HepG2 (cell line): ENCODE data around the gene RTEL1. TPM values are rescaled to one million over a fixed set of nuclear protein-coding genes. Genes with fewer than 3 reads are reported as not detected.

Source experiments
- CBX1 ChIP-seq: IDR thresholded peaks from one replicate; pipeline ENCODE4 v1.6.1; 2016; ENCODE audit warnings: antibody characterized with exemption, low read depth
- EP300 ChIP-seq, 3 experiments: sonication (generic) in 1 of 3; formaldehyde crosslinking in 1 of 3; IDR thresholded peaks; 2 replicates each; pipeline versions ENCODE4 v1.5.1 to v1.6.1; 2011 to 2020; ENCODE audit warnings: low read depth in 2 of 3, low read length in 2 of 3, borderline replicate concordance in 1 of 3, improper control_type of control experiment in 1 of 3, mild to moderate bottlenecking in 1 of 3, missing genetic modification reagents in 1 of 3, moderate library complexity in 1 of 3
- MBNL3 ChIP-seq: fragments of 250-450 bp; sonication (Bioruptor Pico); conservative IDR thresholded peaks from 2 replicates; pipeline ENCODE4 v1.8.0; 2022; ENCODE audit warnings: mild to moderate bottlenecking, inconsistent platforms
- MYPOP ChIP-seq: sonication (generic); formaldehyde crosslinking; IDR thresholded peaks from 2 replicates; pipeline ENCODE4 v1.8.1; 2023; ENCODE audit warnings: mild to moderate bottlenecking, moderate library complexity, missing genetic modification reagents
- NCOR1 ChIP-seq: fragments of 200-600 bp; sonication (generic); IDR thresholded peaks from 2 replicates; pipeline ENCODE4 v1.7.0; 2017; ENCODE audit warnings: antibody characterized with exemption, low read length, borderline replicate concordance
- NFYC ChIP-seq: IDR thresholded peaks from 2 replicates; pipeline ENCODE4 v1.6.1; 2016; ENCODE audit warnings: missing genetic modification reagents, missing compliant biosample characterization
- NR3C1 ChIP-seq: sonication (generic); formaldehyde crosslinking; IDR thresholded peaks from 2 replicates; pipeline ENCODE4 v1.4.0; 2020; ENCODE audit warnings: missing genetic modification reagents
- RERE ChIP-seq: IDR thresholded peaks from 2 replicates; pipeline ENCODE4 v1.6.1; 2016; ENCODE audit warnings: low read depth, missing genetic modification reagents, missing compliant biosample characterization
- TBX2 ChIP-seq: sonication (generic); formaldehyde crosslinking; IDR thresholded peaks from 2 replicates; pipeline ENCODE4 v1.5.0; 2020; ENCODE audit warnings: missing genetic modification reagents, mild to moderate bottlenecking, borderline replicate concordance
- TEF ChIP-seq: sonication (generic); formaldehyde crosslinking; IDR thresholded peaks from 2 replicates; pipeline ENCODE4 v1.5.0; 2020; ENCODE audit warnings: missing genetic modification reagents
- TFDP2 ChIP-seq: sonication (generic); formaldehyde crosslinking; IDR thresholded peaks from 2 replicates; pipeline ENCODE4 v1.4.0; 2020; ENCODE audit warnings: missing genetic modification reagents
- ZBTB33 ChIP-seq: sonication (generic); formaldehyde crosslinking; IDR thresholded peaks from 2 replicates; pipeline ENCODE4 v1.4.0; 2020; ENCODE audit warnings: missing genetic modification reagents
- ZNF143 ChIP-seq: sonication (generic); formaldehyde crosslinking; IDR thresholded peaks from 2 replicates; pipeline ENCODE4 v1.4.0; 2020; ENCODE audit warnings: missing genetic modification reagents
- ZNF337 ChIP-seq: sonication (generic); formaldehyde crosslinking; IDR thresholded peaks from 2 replicates; pipeline ENCODE4 v1.5.1; 2020; ENCODE audit warnings: missing genetic modification reagents, low read depth, mild to moderate bottlenecking, borderline replicate concordance
- ZNF367 ChIP-seq: sonication (generic); formaldehyde crosslinking; IDR thresholded peaks from 2 replicates; pipeline ENCODE4 v1.4.0; 2020; ENCODE audit warnings: missing genetic modification reagents, borderline replicate concordance
- ZNF383 ChIP-seq: sonication (generic); formaldehyde crosslinking; IDR thresholded peaks from 2 replicates; pipeline ENCODE4 v1.4.0; 2020; ENCODE audit warnings: missing genetic modification reagents, mild to moderate bottlenecking, borderline replicate concordance
- ZNF772 ChIP-seq: sonication (generic); formaldehyde crosslinking; IDR thresholded peaks from 2 replicates; pipeline ENCODE4 v1.5.0; 2020; ENCODE audit warnings: mild to moderate bottlenecking, missing genetic modification reagents
- polyA plus RNA-seq, 8 experiments: library from polyadenylated mRNA; depleted of rRNA in 3 of 8; stranded (reverse) in 7 of 8; unstranded in 1 of 8; fragments of >200 nt; fragmentation: Illumina TruSeq in 4 of 8; extraction: Trizol in 4 of 8; gene quantifications; 2 replicates each; pipeline versions ENCODE4 v1.2.1 to v1.2.3, GENCODE V29; 2011 to 2016; ENCODE audit warnings: low read depth in 4 of 8, missing spikeins in 1 of 8, mixed read lengths in 1 of 8; ENCODE audit not compliant: insufficient read depth in 1 of 8
- total RNA-seq, 5 experiments: library from RNA; depleted of rRNA; stranded (reverse); fragments of >200 nt; fragmentation: Illumina TruSeq; extraction: Trizol; gene quantifications; 2 replicates each; pipeline ENCODE4 v1.2.3, GENCODE V29; 2016; ENCODE audit warnings: low read depth in 1 of 5

Gene RTEL1
- total and polyA plus RNA-seq, 2 of the 13 experiments (the other 11 are each of a cell fraction or from before 2014, with no cell fraction given): 21.8 to 36.4 TPM

GRCh38 chr20:63624486-63624885, 33.6 kb upstream of the RTEL1 start (continued):
- TF ChIP-seq TEF (CRISPR knock-in tag) (no peak), NCOR1 (no peak), NR3C1 (no peak), MYPOP (CRISPR knock-in tag) (0 out of 2 replicates have a peak, but pooled peaks have one; percentile 26), CBX1 (peak; percentile 71), ZNF337 (CRISPR knock-in tag) (no peak), ZNF383 (no peak), NFYC (CRISPR knock-in tag) (no peak), ZBTB33 (CRISPR knock-in tag) (peak; percentile 33; the same call in 1 of the 2 replicates), ZNF367 (CRISPR knock-in tag) (no peak), TBX2 (CRISPR knock-in tag) (0 out of 2 replicates have a peak, but pooled peaks have one; percentile 54), ZNF143 (CRISPR knock-in tag) (peak; percentile 14; the same call in 1 of the 2 replicates), TFDP2 (no peak), MBNL3 (CRISPR knock-in tag) (no peak), ZNF772 (CRISPR knock-in tag) (0 out of 2 replicates have a peak, but pooled peaks have one; percentile 30), RERE (CRISPR knock-in tag) (0 out of 2 replicates have a peak, but pooled peaks have one; percentile 26), EP300 (IDR thresholded peaks at IDR 0.05; ENCODE audit: low read depth in 2 of 2, low read length in 2 of 2) (peak in 1 of 2 experiments; percentile 51; a peak in 1 of 4 replicates), EP300 (CRISPR knock-in tag; IDR thresholded peaks at IDR 0.05; ENCODE audit: borderline replicate concordance) (no peak)
